GM03348 (cell line): Measurements from ENCODE around the gene L3MBTL3.
"Not testable (repeated sequence)": the region's sequence is repeated elsewhere in the genome, so short reads cannot be mapped to it uniquely, and the experiment has no call there.

Experiments used
- DNase-seq: peaks from one replicate; pipeline ENCODE4 v3.0.0; 2012; ENCODE audit warnings: low spot score

The L3MBTL3 gene

DNA sequence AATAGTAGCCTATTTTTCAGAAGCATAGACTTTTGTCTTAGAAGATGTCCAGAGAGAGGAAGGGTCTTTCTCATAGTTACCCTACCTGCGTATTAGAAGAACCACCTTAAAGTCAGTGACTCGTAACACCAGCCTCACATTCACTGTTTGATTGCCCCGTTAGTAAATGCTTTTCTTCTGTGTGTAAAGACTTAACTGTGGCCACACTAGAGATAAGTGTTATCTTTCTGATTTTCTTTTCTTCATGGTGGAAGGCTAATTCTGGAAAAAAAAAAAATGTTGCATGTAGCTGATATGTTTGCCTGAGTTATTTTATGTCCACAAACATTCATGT, 120.5 kb downstream of the L3MBTL3 start:
- DNase-seq: no peak

- DNase-seq: peak; percentile 28
Observed at GRCh38 chr6:130140084-130140483, 121.7 kb downstream of the L3MBTL3 start.

- DNase-seq: peak; percentile 30
Observed at GRCh38 chr6:130143709-130144108, 125.3 kb downstream of the L3MBTL3 start.

GRCh38 chr6:130147111-130147510, 128.7 kb downstream of the L3MBTL3 start:
- DNase-seq: no peak

GRCh38 chr6:130148181-130148580, 129.8 kb downstream of the L3MBTL3 start:
- no peak for DNase-seq

GRCh38 chr6:130149016-130149415, 130.6 kb downstream of the L3MBTL3 start:
- not testable (repeated sequence) for DNase-seq

DNA sequence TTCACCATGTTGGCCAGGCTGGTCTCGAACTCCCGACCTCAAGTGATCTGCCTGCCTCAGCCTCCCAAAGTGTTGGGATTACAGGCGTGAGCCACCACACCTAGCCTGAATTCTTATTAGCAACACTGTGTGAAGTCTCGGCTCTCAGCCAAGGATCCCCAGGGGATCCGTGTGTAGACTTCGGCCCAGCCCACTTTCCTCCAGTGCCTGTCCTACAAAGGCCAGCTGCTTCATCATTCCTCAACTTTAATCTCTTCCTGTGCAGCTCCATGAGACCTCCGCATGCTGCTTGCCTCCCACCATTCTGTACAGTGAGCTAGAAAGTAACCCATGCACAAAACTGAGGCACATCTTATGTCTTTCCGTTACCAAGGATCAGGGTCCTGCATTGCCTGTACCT, 132.5 kb downstream of the L3MBTL3 start:
- no peak for DNase-seq

GRCh38 chr6:130152908-130153510, 134.6 kb downstream of the L3MBTL3 start:
- DNase-seq: no peak

DNA sequence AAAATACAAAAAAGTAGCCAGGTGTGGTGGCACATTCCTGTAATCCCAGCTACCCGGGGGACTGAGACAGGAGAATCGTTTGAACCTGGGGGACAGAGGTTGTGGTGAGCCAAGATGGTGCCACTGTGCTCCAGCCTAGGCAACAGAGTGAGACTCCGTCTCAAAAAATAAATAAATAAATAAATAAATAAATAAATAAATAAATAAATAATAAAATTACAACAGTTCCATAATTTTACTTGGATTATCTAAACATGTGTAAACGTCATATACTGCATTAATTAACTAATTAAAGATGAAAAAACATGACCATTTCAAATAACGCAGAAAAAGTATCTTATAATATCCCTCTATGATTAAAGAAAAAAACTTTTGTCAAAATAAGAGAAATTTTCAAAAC, 138.5 kb downstream of the L3MBTL3 start:
- no peak for DNase-seq

- no peak for DNase-seq
Observed at GRCh38 chr6:130158056-130158455, 139.7 kb downstream of the L3MBTL3 start.

- DNase-seq: no peak
Observed at GRCh38 chr6:130158548-130158947, 140.2 kb downstream of the L3MBTL3 start.

DNA sequence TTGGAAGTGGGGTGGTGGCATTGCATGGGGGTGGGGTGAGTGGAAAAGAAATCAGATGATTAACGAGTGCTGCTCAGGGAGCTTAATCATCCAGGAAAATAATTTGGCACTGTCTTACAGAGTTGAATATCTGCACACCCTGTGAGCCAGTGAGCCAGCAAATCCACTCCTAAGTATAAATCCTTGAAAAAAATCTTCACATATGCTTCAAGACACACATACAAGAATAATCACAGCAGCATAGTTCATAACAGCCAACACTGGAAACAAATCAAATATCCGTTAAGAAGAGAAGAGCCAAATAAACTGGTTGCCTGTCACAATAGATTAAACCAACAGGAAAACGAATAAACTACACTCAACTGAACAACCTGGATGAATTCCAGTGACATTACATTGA, 141.6 kb downstream of the L3MBTL3 start:
- DNase-seq: no peak

DNA sequence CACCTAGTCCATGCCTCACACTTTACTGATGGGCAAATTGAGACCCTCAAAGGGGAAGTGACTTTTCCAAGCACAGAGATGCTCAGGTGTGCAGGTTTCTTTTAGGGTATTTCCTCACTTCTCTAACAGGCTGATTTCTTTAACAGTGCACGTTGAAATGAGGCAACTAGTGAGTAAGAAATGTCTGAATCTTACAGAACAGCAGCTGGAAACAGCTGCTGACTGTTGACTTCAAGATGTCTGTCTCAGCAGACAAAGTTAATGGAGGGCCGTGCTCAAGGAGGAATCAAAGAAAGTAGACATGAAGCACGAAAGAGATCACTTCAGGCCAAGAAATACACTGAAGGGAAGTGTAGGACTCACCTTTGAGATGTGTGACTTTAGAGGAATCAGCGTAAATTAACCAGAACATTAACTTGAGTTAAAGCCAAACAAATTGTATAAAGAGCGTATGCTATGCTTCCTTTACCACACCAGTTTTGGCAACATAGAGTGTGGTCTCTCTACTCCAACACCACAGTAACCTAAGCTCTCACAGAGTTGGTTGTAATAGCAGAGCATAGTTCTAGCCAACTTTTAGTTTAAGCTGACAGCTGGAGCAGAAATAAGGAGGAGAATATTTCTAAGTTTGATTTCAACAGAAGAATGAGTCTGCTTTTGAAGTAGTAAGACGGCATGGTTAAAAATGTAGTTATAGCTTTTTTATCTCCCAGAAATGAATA, 143.5 kb downstream of the L3MBTL3 start:
- DNase-seq: no peak

DNA sequence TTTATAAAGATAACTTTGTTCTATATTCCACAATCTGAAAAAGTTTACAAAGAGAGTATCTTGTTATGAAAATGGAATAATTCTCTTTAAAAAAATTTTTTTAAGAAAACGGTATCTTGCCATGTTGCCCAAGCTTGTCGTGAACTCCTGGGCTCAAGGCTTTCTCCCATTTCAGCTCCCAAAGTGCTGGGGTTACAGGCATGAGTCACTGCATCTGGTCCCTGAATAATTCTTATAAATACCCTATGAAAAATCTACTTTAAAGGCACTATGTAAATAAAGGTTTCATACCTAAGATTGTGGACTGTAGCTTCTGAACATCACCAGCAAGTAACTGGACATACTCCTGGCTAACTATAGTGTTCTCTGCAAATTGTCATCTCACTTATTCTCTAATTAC, 144.0 kb downstream of the L3MBTL3 start:
- DNase-seq: no peak

- no peak for DNase-seq
Observed at GRCh38 chr6:130163266-130163665, 144.9 kb downstream of the L3MBTL3 start.

- no peak for DNase-seq
Observed at GRCh38 chr6:130164251-130164650, 145.9 kb downstream of the L3MBTL3 start.

GRCh38 chr6:130167655-130168054, 149.3 kb downstream of the L3MBTL3 start:
- peak; percentile 22 for DNase-seq

- not testable (repeated sequence) for DNase-seq
Observed at GRCh38 chr6:130170160-130170559, 151.8 kb downstream of the L3MBTL3 start.

DNA sequence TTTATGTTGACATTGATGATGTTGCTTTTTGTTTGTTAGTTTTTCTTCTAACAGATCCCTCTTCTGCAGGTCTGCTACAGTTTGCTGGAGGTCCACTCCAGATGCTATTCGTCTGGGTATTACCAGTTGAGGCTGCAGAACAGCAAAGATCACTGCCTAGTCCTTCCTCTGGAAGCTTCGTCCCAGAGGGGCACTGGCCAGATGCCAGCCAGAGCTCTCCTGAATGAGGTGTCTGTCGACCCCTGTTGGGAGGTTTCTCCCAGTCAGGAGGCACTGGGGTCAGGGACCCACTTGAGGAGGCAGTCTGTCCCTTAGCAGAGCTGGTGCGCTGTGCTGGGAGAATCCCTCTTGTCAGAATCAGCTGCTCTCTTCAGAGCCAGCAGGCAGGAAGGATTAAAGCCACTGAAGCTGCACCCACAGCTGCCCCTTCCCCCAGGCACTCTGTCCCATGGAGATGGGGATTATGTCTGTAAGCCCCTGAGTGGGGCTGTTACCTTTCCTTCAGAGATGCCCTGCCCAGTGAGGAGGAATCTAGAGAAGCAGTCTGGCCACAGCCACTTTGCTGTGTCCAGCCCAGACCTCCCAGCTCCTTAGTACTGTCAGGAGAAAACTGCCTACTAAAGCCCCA, 155.1 kb downstream of the L3MBTL3 start:
- DNase-seq: not testable (repeated sequence)

DNA sequence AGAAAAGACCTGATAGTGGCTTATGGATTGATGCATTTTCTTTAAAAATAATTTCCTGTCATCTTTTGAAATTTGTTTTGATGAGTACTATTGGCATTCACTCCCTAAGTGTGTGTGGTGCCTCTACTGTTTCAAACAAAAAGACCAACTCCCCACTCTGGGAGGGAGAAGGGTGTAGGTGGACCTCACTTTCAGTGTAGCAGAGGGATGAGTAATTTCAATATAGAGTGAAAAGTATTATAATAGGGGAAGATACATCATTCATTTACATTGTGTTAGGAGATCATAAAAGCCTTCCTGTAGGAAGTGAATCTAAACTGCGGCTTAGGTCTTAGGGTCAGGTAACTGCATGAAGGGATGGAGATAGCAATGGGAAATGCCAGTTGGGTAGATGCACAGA, 158.0 kb downstream of the L3MBTL3 start:
- no peak for DNase-seq

- DNase-seq: peak; percentile 78
Observed at GRCh38 chr6:130178692-130179091, 160.3 kb downstream of the L3MBTL3 start.

- no peak for DNase-seq
Observed at GRCh38 chr6:130182466-130182865, 164.1 kb downstream of the L3MBTL3 start.
